ENCODE results near the gene ZBTB12.

ZBTB12 gene

DNA sequence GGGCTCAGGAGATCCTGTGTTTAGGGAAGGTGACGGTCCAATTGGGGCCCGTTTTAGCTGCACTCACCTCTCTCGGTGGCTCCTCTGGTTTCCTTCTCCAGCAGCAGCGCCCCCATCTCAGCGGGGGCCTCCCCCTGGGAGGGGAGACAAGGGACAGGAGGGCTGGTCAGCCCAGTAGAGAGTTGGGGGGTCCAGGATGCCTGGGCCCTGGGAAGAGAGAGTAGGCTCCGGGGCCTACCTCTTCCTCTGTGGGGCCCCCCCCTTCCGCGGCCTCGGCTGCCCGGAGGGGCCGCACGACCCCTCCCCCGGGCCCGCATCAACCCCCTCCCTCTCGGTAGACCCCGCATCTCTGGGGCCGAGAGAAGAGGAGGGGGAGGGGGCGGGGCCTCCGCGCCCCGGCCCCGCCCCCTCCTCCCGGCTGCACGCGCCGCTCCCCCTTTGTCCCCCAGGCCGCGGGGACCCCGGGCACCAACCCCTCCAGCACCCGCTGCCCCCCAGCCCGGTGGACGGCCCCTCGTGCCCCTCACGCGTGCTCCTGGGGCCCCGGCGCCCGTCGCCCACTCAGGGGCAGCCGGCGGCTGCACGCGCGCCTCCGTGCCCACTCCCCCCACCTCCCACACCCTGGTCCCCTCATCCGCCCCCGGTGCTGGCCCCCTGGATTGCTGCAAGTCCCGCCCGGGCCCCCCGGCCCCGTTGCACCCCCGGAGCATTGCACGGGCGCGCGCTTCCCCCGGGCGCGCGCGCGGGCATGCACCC is 4.9 kb downstream of the ZBTB12 start:
- no peak for DNase-seq (ENCODE audit: low read depth in 2 of 2)

DNA sequence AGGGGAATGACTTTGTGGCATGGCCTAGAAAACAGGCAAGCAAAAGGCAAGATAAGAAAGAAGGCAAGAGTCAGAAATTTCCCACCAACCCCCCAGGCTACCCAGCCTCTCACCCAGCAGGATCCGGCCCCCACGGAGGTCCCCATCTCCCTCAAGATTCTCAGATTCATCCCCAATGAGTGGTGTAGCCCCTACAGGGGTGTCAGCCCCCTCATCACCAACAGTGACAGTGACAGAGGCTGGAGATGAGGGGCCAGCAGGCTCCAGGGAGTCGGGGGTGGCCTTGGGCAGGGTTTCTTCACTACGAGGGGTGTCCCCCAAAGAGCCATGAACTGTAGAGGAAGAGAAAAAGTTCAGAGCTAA is 5.4 kb downstream of the ZBTB12 start:
- no peak for DNase-seq (ENCODE audit: low read depth in 2 of 2)

DNA sequence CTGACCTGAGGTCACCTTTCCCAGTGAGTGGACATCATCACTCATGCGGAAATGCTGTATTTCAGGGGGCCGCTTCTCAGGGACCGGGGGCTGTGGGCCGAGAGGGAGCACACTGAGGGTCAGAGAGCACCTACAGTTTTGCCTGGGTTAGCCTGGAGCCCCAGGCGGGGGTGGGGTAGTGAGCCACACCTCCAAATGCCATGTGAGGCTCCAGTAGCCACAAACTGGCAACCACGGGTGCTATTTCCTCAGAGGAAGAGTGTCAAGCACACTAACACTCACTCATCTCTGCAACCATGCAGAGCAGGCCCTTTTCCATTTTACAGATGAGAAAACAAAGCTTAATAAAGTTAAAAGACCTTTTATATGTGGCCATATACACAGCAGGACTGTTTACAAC is 9.1 kb downstream of the ZBTB12 start:
- no peak for DNase-seq (ENCODE audit: low read depth in 2 of 2)

DNA sequence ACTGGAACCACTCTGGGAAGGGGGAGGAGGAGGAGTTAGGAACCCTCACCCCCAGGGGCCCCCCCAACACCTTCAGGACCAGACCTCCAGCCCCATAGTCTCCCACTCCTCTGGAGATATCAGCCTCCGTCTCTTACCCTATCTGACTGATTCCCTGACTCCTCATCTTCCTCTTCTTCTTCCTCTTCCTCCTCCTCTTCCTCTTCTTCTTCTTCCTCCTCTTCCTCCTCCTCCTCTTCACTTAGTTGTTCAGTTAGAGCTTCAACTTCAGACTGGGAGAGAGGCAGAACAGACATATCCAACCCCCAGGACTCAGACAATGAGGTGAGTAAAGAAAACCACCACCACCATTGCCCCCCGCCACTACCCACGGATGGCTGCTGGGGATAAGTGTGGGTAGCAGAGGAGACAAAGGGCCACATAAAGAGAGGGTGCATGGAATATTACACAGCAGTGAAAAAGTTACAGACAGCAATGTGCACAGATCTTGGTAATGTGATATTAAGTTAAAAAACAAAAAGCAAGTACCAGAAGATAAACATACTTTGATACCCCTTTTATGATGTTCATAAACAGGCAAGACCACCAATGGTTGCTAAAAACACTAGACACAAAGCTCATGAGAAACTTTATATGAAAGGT is 12.4 kb downstream of the ZBTB12 start:
- no peak for DNase-seq (ENCODE audit: low read depth in 2 of 2)

DNA sequence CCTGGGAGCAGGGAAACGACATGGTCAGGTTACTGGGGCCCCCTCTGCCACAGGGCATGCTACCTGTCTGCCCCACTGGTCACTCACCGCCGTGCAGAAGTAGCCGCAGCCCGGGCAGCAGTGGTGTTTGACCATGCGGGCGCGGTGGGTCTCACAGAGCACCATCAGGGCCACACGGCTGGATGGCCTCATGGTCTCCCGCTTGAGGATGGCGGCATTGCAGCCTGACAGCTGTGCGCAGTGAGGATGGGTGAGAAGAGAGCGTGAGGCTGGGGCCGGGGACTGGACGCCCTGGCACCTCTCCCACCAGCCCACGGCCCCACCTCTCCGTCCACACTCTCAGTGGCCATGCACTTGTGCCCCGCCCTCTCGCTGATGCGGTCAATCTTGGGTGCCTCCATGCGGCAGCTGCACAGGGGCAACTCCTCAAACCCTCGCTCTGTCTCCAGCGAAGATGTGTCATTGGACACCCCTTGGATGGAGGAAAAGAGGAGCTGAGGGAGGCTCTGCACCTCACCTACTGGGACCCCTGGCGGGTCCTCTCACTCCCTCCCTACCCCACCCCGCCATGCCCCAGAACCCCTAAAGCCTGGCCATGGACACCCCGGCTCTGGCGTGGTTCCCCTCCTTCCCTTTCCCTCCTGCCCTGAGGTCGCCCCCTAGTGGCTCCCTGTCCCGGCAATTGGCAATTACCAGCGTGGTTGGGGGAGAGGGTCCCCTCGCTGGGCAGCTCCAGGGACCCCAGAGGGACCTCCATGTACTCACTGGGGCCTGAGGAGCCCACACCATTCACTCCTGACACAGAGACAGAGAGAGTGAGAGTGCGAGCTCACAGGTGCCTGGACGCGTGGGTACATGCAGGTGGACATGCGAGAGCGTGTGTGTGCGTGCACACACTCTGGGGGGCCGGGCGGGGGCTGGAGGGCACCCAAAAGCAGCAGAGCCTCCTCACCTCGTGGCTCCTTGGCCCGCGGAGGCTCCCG is 13.3 kb downstream of the ZBTB12 start:
- DNase-seq (ENCODE audit: low read depth in 2 of 2) = no peak

DNA sequence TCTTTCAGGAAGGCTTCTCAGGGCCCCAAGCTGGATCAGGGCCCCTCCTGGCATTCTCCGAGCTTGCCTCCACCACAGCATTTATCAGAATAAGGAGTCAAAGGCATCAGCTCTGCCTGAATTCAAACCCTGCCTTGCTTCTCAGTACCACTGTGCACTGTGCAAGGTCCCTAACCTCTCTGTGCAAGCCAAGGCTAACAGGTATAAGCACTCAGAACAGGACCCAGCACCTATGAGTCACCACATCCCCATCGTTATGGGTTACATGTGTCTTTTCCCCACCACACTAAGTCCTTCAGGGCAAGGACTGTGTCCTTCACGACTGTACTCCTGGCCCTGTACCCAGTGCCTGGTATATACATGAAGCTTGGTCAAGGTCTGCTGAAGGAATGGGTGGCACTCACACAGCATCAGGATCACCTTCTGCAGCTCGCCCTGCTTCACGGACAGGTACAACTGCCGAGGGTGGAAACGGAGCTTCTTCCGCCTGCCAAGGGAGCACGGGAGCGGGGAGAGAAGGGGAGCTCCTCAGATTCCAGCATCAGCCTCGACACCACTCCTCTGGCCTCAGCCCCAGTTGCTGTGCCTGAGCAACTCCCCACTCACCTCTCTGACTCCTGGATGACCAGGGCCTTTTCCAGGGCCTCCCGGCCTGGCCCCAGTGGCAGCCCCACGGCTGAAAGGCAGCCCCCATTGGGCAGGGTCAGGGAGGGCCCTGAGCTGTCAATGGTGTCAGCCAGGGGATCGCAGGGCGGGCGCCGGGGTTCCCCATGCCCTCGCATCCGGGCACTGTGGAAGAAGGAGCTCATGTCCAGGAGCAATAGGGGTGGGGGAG is 14.5 kb downstream of the ZBTB12 start:
- DNase-seq (ENCODE audit: low read depth in 2 of 2) = no peak

DNA sequence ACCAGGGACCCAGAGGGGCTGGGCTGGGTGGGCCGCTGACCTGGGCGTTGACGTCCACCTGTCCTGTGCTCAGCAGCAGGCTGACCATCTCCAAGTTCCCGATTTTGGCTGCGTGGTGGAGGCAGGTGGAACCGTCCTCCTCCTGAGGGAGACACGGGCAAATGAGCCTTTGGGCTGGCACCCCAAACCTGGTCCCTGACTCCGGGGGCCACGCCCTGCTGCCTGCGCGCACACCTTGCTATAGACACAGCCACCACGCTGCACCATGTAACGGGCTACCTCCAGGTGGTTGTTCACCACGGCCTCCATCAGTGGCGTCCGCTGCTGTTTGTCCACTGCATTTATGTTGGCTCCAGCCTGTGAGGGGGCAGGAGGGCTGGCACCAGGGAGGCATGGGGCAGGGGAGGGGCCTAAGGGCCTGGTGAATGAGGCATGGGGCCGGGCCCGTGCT is 15.3 kb downstream of the ZBTB12 start:
- DNase-seq (ENCODE audit: low read depth in 2 of 2) = no peak

DNA sequence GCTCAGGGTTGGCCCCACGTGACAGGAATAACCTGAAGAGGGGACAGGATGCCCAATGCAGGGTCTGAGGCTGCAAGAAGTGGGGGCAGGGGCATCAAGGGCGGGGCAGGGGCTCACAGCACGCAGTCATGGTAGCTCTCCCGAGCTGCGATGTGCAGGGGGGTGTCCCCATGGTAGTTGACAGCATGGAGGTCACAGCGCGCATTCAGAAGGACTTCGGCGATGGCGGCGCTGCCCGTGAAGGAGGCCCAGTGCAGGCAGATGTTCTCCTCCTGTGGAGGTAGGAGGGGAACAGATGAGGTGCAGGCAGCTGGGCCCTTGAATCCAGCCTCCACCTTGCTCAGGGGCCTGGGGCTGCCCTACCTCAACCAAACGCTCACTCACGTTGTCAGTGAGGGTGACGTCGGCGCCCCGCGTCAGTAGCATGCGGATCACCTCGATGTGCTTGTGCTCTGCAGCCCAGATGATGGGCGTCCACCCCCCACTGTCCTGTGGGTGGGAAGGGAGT is 17.3 kb downstream of the ZBTB12 start:
- no peak for DNase-seq (ENCODE audit: low read depth in 2 of 2)

DNA sequence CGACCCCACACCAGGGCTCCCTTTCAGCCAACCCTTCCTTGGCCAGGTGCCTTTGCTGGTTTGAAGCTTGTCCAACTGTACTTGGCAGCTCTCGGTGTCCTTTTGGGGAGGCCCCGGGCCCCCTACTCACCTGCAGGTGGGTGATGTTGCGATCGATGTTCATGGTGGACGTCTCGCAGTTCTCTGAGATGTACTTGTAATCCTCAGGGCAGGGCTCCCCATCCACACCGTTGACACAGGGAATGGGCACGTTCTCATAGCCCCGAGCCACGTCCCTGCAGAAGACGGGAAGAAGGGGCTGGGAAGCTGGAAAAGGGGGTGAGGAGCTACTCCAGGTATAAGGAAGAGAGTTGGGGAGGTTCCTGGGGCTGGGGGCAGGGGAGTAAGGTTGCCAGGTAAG is 18.2 kb downstream of the ZBTB12 start:
- no peak for DNase-seq (ENCODE audit: low read depth in 2 of 2)

DNA sequence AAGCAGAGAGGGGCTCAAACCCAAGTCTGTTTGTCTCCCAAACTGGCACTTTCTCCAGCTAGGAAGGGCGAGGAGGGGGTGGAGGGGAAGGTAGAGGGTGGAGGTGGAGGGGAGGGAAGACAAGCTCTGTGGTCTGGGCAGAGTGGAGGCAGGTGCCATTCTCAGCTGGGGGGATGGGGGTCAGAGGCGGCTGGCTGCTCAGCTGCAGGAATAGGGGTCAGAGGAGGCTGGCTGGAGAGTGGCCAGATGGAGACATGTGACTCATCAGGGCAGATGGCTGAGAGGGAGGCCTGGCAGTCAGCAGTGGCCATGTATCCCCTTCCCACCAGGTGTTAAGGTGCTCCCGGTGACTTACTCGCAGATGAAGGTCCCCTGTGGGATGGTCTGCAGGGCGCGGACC is 19.5 kb downstream of the ZBTB12 start:
- DNase-seq (ENCODE audit: low read depth in 2 of 2) = no peak

DNA sequence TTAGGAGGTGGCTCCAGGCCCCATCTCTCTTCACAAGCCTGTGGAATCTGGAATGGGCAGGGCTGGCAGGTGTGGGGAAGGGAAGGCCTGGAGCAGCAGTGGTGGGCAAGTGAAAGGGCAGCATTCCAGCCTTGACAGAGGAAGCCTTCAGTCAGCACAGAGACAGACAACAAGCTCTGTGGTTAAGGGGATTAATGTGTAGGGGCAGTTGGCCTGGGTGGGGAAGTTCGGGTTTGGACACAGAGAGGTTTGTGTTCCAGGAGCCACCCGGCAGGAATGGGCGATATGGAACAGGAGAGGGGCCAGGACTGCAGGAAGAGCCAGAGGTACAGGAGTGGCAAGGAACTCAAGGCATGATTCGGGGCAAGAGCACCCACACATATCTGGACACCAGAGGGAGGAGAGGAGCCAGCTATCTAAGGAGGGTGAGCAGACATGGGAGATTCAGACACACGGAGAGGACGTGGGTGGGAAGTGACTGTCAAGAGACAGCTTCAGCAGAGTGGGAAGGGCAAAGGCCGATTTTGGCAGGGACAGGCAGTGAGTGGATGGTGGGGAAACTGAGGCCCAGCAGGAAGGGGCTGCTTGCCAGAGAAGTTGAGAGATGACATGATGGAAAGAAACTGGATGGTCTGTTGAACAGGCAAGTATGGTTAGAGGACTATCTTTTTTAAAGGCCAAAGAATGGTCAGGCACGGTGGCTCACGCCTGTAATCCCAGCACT is 20.6 kb downstream of the ZBTB12 start:
- no peak for DNase-seq (ENCODE audit: low read depth in 2 of 2)

DNA sequence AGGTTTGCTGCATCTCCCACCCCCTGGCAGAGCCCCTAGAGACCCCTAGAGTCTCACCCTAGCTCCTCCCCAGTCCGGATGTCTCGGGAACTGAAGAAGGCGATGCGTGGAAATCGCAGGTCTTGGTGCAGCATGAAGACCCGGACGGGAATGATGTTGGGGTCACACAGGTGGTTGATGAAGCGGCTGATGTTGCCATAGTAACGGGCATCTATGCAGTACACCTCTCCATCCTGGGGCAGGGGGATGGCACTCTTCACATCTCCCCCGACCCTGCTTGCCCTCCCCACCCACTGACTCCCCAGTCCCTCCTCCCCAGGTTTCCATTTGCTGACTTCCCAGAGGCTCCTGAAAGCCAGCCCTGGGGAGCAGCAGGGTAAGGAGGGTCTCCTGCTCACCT is 21.3 kb downstream of the ZBTB12 start:
- no peak for DNase-seq (ENCODE audit: low read depth in 2 of 2)

DNA sequence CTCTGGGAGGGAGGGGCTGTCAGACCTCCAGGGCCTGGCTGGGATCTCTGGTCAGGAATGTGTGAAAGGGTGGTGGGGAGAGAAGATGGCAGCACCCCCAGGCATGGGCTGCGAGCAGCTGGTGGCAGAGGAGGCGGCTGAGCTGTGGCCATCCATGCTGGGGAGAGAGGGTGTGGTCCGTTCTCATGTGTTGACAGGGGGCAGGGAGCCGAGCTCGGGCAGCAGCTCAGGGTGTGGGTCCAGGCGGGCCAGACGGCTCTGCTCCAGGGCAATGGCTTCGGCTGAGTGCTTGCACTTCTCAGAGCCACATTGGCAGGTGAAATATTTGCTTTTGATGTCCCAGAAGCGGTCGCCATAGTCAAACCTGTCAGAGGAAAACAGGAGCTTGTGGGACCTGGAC is 22.0 kb downstream of the ZBTB12 start:
- no peak for DNase-seq (ENCODE audit: low read depth in 2 of 2)

DNA sequence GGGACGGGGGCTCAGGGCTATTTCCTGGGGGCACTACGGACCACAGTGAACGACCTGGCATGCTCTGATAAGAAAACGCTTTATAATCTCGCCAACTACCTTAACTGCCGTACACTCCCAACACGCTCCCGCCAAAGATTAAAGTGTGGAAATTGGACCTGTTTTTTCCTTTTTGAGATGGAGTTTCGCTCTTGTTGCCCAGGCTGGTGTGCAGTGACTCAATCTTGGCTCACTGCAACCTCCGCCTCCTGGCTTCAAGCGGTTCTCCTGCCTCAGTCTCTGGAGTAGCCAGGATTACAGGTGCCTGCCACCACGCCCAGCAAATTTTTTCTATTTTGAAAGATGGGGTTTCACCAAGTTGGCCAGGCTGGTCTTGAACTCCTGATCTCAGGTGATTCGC is 22.7 kb downstream of the ZBTB12 start:
- no peak for DNase-seq (ENCODE audit: low read depth in 2 of 2)

DNA sequence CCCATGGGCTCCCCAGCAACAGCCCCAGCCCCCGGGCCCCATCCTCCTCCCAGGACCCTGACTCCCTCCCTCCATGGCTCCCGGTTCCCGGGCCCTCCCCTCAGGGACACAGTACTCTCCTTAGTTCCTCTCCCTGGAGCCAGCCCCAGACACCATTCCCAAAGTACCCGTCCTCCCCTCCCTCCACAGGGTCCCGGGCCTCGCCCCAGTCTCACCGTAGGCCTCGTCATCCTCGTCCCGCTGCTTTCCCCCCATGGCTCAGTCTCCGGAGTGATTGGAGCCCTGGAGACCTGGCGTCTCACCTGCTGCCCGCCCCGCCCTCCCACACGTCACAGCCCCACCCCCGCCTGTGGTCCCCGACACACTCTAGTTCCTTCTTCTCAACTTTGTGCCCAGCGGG is 23.2 kb downstream of the ZBTB12 start, which contains the start of gene SLC44A4:
TSS of gene SLC44A4 (minus strand) at position 272 of the 400 bp plus-strand sequence. CDS start at position 255, 17 bp downstream.
- no peak for DNase-seq (ENCODE audit: low read depth in 2 of 2)

DNA sequence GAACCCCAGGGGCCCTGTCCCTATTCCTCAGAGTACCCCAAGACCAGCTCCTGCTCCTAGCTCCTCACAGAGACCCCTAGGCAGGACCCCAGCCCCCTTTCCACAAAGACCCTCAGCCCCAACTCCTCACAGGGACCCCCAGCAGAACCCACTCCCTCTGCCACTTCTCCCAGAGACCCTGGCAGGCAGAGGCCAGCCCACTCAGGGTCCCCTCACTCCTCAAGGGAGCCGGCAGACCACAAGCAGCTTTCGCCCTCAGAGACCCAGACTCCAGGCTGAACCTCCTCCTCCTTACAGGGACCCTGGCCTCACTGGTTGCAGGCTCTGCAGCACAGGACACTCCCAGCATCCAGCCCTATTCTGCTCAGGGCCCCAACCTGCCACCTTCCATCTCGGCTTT is 23.7 kb downstream of the ZBTB12 start:
- DNase-seq (ENCODE audit: low read depth in 2 of 2) = no peak

DNA sequence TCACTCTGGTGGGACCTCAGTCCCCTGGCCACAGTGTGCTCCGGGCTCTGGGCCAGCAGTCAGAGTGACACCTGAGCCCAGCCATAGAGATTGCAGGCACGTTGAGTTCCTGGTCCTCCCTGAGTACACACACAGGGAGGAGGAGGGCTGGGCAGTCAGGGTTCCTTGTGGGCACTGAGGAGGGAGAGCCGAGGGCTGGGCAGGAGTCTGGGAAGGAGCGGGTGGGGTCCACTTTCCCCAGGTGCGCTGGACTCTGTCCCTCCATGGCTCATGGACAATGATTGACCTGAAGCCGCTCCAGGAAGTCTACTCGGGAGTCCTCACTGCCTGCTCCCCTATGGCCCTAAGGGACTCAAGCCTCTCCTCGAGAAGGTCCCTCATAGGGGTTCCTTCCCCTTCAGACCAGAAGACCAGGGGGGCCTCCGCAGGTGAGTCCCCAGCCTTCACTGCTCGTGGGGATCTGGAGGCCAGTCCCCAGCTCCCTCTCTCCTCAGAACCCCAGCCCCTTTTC is 24.2 kb downstream of the ZBTB12 start:
- DNase-seq (ENCODE audit: low read depth in 2 of 2) = no peak

DNA sequence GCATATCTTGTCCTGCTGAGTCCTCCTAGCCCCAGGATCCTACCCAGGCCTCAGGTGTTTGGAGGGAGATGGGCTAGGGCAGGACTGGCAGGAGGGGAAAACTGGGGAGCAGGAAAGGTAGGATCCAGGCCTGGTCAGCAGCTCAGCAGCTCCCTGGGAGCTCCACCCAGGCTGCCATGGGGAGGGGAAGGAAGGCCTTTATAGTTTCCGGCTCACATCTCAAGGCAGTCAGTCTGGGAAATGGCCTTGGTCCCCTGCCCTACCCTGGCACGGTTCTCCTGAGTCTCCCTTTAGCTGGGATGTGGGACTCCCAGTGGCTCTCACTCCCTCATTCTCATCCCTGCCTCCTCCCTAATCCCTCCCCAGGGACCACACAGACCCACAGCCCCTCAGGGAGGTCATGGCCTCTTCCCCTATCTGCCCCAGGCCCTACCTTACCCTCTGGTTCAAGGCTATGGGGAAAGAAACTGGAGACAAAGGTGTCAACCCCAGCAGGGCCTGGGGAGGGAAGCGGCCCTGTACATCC is 24.7 kb downstream of the ZBTB12 start:
- no peak for DNase-seq (ENCODE audit: low read depth in 2 of 2)

DNA sequence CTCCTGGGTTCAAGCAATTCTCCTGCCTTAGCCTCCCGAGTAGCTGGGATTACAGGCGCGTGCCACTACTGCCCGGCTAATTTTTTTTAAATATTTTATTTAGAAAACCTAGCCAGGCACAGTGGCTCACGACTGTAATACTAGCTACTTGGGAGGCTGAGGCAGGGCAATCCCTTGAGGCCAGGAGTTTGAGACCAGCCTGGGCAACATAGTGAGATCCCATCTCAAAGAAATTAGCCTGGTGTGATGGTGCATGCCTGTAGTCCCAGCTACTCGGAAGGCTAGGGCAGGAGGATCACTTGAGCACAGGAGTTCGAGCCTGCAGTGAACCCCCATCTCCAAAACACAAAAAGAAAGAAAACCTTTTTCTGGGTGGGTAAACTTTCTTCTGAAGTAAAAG is 25.5 kb downstream of the ZBTB12 start:
- no peak for DNase-seq (ENCODE audit: low read depth in 2 of 2)

DNA sequence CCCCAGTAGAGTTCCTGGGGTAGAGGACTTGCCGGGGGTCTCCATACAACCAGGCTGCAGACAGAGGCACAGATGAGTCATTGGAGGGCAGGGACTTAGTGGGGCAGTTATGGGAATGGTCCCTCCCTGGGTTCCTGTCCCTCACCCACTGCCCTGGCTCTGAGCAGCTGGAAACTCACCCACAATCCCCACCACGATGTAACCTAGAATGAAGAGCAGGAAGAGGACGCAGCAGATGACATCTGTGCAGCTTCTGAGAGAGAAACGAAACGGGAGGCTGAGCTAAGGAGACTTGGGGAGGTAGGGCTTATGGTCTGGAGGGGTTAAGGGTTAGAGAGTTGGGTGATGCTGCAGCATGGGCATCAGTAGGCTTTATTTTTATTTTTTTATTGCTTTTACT is 26.0 kb downstream of the ZBTB12 start:
- DNase-seq (ENCODE audit: low read depth in 2 of 2) = no peak

Data from stimulated activated CD8-positive, alpha-beta memory T cell treated with anti-CD3 and anti-CD28 coated beads, Interleukin-15, amount 100 ng/mL, for 4 hours (primary cell).